CD4-positive, alpha-beta T cell (primary cell): ENCODE data around the gene TEK. TPM values are rescaled to one million over a fixed set of nuclear protein-coding genes. Genes with fewer than 3 reads are reported as not detected.

Experiments
- ATAC-seq: fragments of 200-7000 bp; cut with Tn5 transposase; one replicate; pipeline ENCODE4 v1.10.0; 2022; ENCODE audit warnings: mild to moderate bottlenecking; ENCODE audit not compliant: poor library complexity
- CTCF ChIA-PET: fragments of 350-600 bp; sonication (Branson Sonifier 250); formaldehyde crosslinking; loops from one replicate; lab custom pipeline; 2021; ENCODE audit warnings: antibody characterized with exemption, inconsistent platforms; lab: Charles Lee
- POLR2A ChIA-PET: fragments of 350-600 bp; sonication (Branson Sonifier 250); formaldehyde crosslinking; loops from one replicate; lab custom pipeline; 2021; ENCODE audit warnings: antibody characterized with exemption, inconsistent platforms; lab: Charles Lee
- DNase-seq, 14 experiments: peaks; one replicate each; pipeline ENCODE4 v3.0.0-alpha.2; 2013 to 2020; ENCODE audit warnings: mixed read lengths in 2 of 14
- H3K27ac ChIP-seq, 2 donors: one replicate each; pipeline versions ENCODE4 v1.5.1 to v1.7.0; 2013; ENCODE audit warnings: low read length in 2 of 2, low read depth in 1 of 2, mild to moderate bottlenecking in 1 of 2
- H3K27me3 ChIP-seq, 2 experiments: 1 replicate in 1 of 2; 2 replicates in 1 of 2; pipeline versions ENCODE4 v1.6.1 to v1.7.0; 2013; ENCODE audit warnings: low read length in 2 of 2, control low read depth in 1 of 2, mild to moderate bottlenecking in 1 of 2, moderate library complexity in 1 of 2; ENCODE audit not compliant: insufficient read depth in 2 of 2, control insufficient read depth in 1 of 2
- H3K36me3 ChIP-seq: one replicate; pipeline ENCODE4 v1.6.1; 2013; ENCODE audit warnings: low read length, control low read depth; ENCODE audit not compliant: insufficient read depth
- H3K4me1 ChIP-seq: one replicate; pipeline ENCODE4 v1.6.1; 2013; ENCODE audit warnings: low read length, control low read depth; ENCODE audit not compliant: insufficient read depth
- H3K4me3 ChIP-seq: one replicate; pipeline ENCODE4 v1.5.1; 2013; ENCODE audit warnings: mild to moderate bottlenecking, low read length, moderate library complexity
- H3K9me3 ChIP-seq, 2 experiments: 1 replicate in 1 of 2; 2 replicates in 1 of 2; pipeline versions ENCODE4 v1.6.1 to v1.7.0; 2013; ENCODE audit warnings: low read length in 2 of 2, mild to moderate bottlenecking in 2 of 2, control low read depth in 1 of 2, moderate library complexity in 1 of 2; ENCODE audit not compliant: control insufficient read depth in 1 of 2, insufficient read depth in 1 of 2
- H3K27ac Mint-ChIP-seq: one replicate; pipeline ENCODE4 v1.8.0; 2020; ENCODE audit warnings: mixed read lengths
- H3K27me3 Mint-ChIP-seq: one replicate; pipeline ENCODE4 v1.8.0; 2021; ENCODE audit warnings: mixed read lengths
- H3K36me3 Mint-ChIP-seq: one replicate; pipeline ENCODE4 v1.8.0; 2021; ENCODE audit warnings: low read depth, mixed read lengths
- H3K4me1 Mint-ChIP-seq: one replicate; pipeline ENCODE4 v1.8.0; 2021; ENCODE audit warnings: low read depth, mixed read lengths
- H3K4me3 Mint-ChIP-seq: one replicate; pipeline ENCODE4 v1.8.0; 2020; ENCODE audit warnings: mild to moderate bottlenecking, mixed read lengths
- H3K9me3 Mint-ChIP-seq: one replicate; pipeline ENCODE4 v1.8.0; 2020; ENCODE audit warnings: mixed read lengths
- intact Hi-C, 2 experiments: fragments of 100-400 bp; cut with DNase I in 1 of 2; cut with micrococcal nuclease in 1 of 2; formaldehyde crosslinking; loops; one replicate each; pipeline versions ENCODE4 v1.15.1 to v1.9.0; 2023 to 2025; cut with DNase I, micrococcal nuclease
- total RNA-seq, 174 experiments: library from RNA in 2 of 174; stranded (reverse) in 2 of 174; gene quantifications; one replicate each; pipeline ENCODE4 v1.2.3 and lab custom pipeline; 2021 to 2026
- TF ChIP-seq, protein P1 (sequence below): fragments of 200-600 bp; IDR thresholded peaks from one replicate; pipeline ENCODE4 v1.8.0; 2022; ENCODE audit warnings: antibody characterized with exemption, mild to moderate bottlenecking

The TEK gene
- total RNA-seq, 2 experiments from 2014 or later = not detected

DNA sequence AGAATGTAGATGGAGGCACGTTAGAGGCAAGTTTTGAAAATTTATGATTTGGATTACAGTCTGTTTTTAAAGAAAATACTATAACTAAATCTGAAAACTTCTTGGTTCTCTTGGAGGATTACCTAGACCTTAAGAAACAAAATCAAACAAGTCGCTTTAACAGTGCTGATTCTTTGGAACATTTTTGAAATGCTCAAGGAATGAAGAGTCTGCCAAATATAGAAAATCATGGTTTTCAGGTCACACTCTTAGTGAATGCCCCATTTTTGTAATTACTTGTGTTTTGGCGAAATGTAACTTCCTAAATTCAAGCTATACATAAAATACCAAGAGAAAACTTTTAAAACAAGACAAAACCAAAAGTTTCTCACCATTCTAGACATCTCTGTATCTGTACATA lies 94.8 kb downstream of the TEK start:
- Mint-ChIP-seq H3K36me3 (no peaks in the 10 kb centered on the region), H3K4me3 (no peak overlapping the region), H3K4me1 (no peaks in the 10 kb centered on the region), H3K27me3 (no peaks in the 10 kb centered on the region), H3K27ac (no peak overlapping the region), H3K9me3 (no peaks in the 10 kb centered on the region)
- CTCF ChIA-PET = no interaction called here
- no peaks in the 10 kb centered on the region for H3K9me3 ChIP-seq
- intact Hi-C loops = no loop called here
- H3K27me3 ChIP-seq = no peaks in the 10 kb centered on the region
- ATAC-seq = no peak
- POLR2A ChIA-PET = no interaction called here
- DNase-seq = no peak
- no peaks in the 10 kb centered on the region for H3K4me1 ChIP-seq
- TF ChIP-seq, protein P1, sequence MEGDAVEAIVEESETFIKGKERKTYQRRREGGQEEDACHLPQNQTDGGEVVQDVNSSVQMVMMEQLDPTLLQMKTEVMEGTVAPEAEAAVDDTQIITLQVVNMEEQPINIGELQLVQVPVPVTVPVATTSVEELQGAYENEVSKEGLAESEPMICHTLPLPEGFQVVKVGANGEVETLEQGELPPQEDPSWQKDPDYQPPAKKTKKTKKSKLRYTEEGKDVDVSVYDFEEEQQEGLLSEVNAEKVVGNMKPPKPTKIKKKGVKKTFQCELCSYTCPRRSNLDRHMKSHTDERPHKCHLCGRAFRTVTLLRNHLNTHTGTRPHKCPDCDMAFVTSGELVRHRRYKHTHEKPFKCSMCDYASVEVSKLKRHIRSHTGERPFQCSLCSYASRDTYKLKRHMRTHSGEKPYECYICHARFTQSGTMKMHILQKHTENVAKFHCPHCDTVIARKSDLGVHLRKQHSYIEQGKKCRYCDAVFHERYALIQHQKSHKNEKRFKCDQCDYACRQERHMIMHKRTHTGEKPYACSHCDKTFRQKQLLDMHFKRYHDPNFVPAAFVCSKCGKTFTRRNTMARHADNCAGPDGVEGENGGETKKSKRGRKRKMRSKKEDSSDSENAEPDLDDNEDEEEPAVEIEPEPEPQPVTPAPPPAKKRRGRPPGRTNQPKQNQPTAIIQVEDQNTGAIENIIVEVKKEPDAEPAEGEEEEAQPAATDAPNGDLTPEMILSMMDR = no peak
- H3K27ac ChIP-seq = no peak overlapping the region
- no peak overlapping the region for H3K4me3 ChIP-seq
- H3K36me3 ChIP-seq = no peaks in the 10 kb centered on the region

DNA sequence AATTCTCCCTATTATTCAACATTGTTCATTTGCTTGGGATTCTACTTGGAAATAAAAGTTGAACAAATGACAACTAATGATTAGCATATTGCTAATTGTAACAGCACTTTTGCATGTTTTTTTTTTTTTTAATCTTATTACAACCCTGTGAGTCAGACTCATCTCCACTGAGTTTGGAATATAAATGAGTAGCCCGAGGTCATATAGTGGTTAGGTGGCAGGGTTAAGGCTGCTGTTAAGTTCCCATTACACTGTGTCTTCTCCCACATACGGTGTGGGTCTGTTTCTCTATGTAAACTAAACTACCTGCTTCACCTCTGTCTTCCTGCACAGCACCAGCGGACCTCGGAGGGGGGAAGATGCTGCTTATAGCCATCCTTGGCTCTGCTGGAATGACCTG lies 95.6 kb downstream of the TEK start:
- H3K36me3 Mint-ChIP-seq = no peaks in the 10 kb centered on the region
- intact Hi-C loops = no loop called here
- DNase-seq (no peak), ATAC-seq (no peak)
- ChIA-PET CTCF (no interaction called here), POLR2A (no interaction called here)
- TF ChIP-seq, protein P1 = no peak
- no peak overlapping the region for H3K27ac ChIP-seq
- H3K27me3 Mint-ChIP-seq = no peaks in the 10 kb centered on the region
- no peak overlapping the region for H3K4me3 ChIP-seq
- no peaks in the 10 kb centered on the region for H3K9me3 Mint-ChIP-seq
- H3K9me3 ChIP-seq = no peaks in the 10 kb centered on the region
- H3K27ac Mint-ChIP-seq = no peak overlapping the region
- H3K27me3 ChIP-seq = no peaks in the 10 kb centered on the region
- no peak overlapping the region for H3K4me3 Mint-ChIP-seq
- H3K36me3 ChIP-seq = no peaks in the 10 kb centered on the region
- H3K4me1 ChIP-seq = no peaks in the 10 kb centered on the region
- no peaks in the 10 kb centered on the region for H3K4me1 Mint-ChIP-seq

DNA sequence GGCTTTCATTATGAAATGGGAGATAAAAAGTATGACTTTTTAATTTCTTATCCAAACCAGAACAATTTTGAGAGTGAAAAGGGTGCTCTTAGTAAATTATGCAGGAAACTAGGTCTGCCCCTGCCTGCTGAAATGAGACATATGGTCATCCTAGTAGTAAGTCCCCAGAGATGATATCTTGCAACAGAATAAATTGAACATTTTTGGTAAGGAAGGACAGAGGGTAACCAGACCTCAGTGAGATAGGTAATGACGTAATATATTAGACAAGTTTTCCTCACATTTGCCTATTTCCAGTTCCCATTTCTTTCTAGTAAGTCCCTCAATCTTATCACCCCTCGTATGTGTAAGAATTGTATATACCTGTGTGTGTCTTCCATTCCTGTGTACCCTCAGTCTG lies 96.2 kb downstream of the TEK start:
- Mint-ChIP-seq H3K27ac (no peak overlapping the region), H3K4me1 (no peaks in the 10 kb centered on the region), H3K36me3 (no peaks in the 10 kb centered on the region), H3K9me3 (no peaks in the 10 kb centered on the region), H3K4me3 (no peak overlapping the region), H3K27me3 (no peaks in the 10 kb centered on the region)
- no peaks in the 10 kb centered on the region for H3K36me3 ChIP-seq
- TF ChIP-seq, protein P1 = no peak
- peaks cover 0 to 2% of the 10 kb centered on the region in 2 experiments for H3K27me3 ChIP-seq
- no peak overlapping the region for H3K4me3 ChIP-seq
- DNase-seq (no peak), ATAC-seq (no peak)
- intact Hi-C loops = no loop called here
- H3K27ac ChIP-seq = no peak overlapping the region
- H3K9me3 ChIP-seq = no peaks in the 10 kb centered on the region
- H3K4me1 ChIP-seq = no peaks in the 10 kb centered on the region
- CTCF ChIA-PET = no interaction called here
- POLR2A ChIA-PET = no interaction called here
